SKM-1 (cell line): ENCODE measurements around the gene SPAAR.
"Not testable (repeated sequence)": the region's sequence is repeated elsewhere in the genome, so short reads cannot be mapped to it uniquely, and the experiment has no call there.

Source experiments
- DNase-seq: peaks from one replicate; lab custom pipeline; 2025; ENCODE audit not compliant: unreplicated experiment; lab: John Stamatoyannopoulos, UW

Gene SPAAR

GRCh38 chr9:35903049-35903448, 6.2 kb upstream of the SPAAR start:
- DNase-seq: peak; percentile 23

GRCh38 chr9:35904338-35904737, 5.0 kb upstream of the SPAAR start:
- no peak for DNase-seq

- DNase-seq: no peak
These were observed 4.1 kb upstream of the SPAAR start for GRCh38 chr9:35905051-35905781.

- no peak for DNase-seq
These were observed 3.2 kb upstream of the SPAAR start, which contains the start of gene HRCT1 for GRCh38 chr9:35905912-35906679. Gene HRCT1, plus strand, starts transcription at chr9:35906202. Its CDS starts 86 bp downstream, at chr9:35906288.

GRCh38 chr9:35906923-35907699, 2.2 kb upstream of the SPAAR start:
- no peak for DNase-seq

- no peak for DNase-seq
These were observed 1.4 kb upstream of the SPAAR start for GRCh38 chr9:35907711-35908503.

GRCh38 chr9:35908504-35909125, 675 bp upstream of the SPAAR start:
- DNase-seq: no peak

GRCh38 chr9:35909687-35910612, 660 bp downstream of the SPAAR start:
- no peak for DNase-seq

- peak; percentile 8 for DNase-seq
These were observed 1.5 kb downstream of the SPAAR start for GRCh38 chr9:35910613-35911359.

- no peak for DNase-seq
These were observed 2.4 kb downstream of the SPAAR start for GRCh38 chr9:35911690-35912089.

- DNase-seq: no peak
These were observed 3.6 kb downstream of the SPAAR start for GRCh38 chr9:35912791-35913400.

GRCh38 chr9:35913429-35913828, 4.1 kb downstream of the SPAAR start:
- not testable (repeated sequence) for DNase-seq

GRCh38 chr9:35914301-35914807, 5.1 kb downstream of the SPAAR start:
- no peak for DNase-seq

GRCh38 chr9:35915681-35916294, 6.5 kb downstream of the SPAAR start:
- DNase-seq: no peak

- no peak for DNase-seq
These were observed 8.0 kb downstream of the SPAAR start for GRCh38 chr9:35917261-35917660.

- DNase-seq: no peak
These were observed 9.5 kb downstream of the SPAAR start for GRCh38 chr9:35918780-35919179.

- DNase-seq: no peak
These were observed 10.1 kb downstream of the SPAAR start for GRCh38 chr9:35919212-35920008.
